Mucosa of rectum (tissue), 2 donors: ENCODE data around the gene PLA2R1.

Source experiments
- H3K27ac ChIP-seq, 2 donors: one replicate each; pipeline ENCODE4 v1.7.0; 2013; ENCODE audit warnings: inconsistent platforms in 2 of 2, low read depth in 2 of 2, low read length in 2 of 2
- H3K27me3 ChIP-seq, 2 donors: one replicate each; pipeline ENCODE4 v1.7.0; 2013; ENCODE audit warnings: low read length in 2 of 2; ENCODE audit not compliant: control insufficient read depth in 2 of 2, insufficient read depth in 2 of 2
- H3K36me3 ChIP-seq, 2 donors: one replicate each; pipeline ENCODE4 v1.7.0; 2013; ENCODE audit warnings: low read length in 2 of 2; ENCODE audit not compliant: control insufficient read depth in 2 of 2, insufficient read depth in 2 of 2
- H3K4me1 ChIP-seq, 2 donors: one replicate each; pipeline ENCODE4 v1.7.0; 2013; ENCODE audit warnings: low read length in 2 of 2, mild to moderate bottlenecking in 1 of 2; ENCODE audit not compliant: control insufficient read depth in 2 of 2, insufficient read depth in 2 of 2
- H3K4me3 ChIP-seq, 2 donors: one replicate each; pipeline ENCODE4 v1.7.0; 2013; ENCODE audit warnings: low read length in 2 of 2
- H3K9ac ChIP-seq, 2 donors: one replicate each; pipeline ENCODE4 v1.7.0; 2013; ENCODE audit warnings: low read length in 2 of 2, low read depth in 1 of 2, mild to moderate bottlenecking in 1 of 2
- H3K9me3 ChIP-seq, 2 donors: one replicate each; pipeline ENCODE4 v1.7.0; 2013; ENCODE audit warnings: low read length in 2 of 2; ENCODE audit not compliant: control insufficient read depth in 2 of 2
- donor health status: healthy.
- donor health status: Normal muscosa, but diverticular disease.

Gene PLA2R1

GRCh38 chr2:160091381-160091780 lies 29.0 kb upstream of the PLA2R1 start:
- Histone ChIP-seq H3K36me3 (no peaks in the 10 kb centered on the region), H3K4me1 (no peaks in the 10 kb centered on the region), H3K9me3 (peaks cover 13 to 22% of the 10 kb centered on the region in 2 donors), H3K9ac (no peak overlapping the region), H3K4me3 (no peak overlapping the region), H3K27me3 (no peaks in the 10 kb centered on the region), H3K27ac (no peak overlapping the region)

- Histone ChIP-seq H3K27ac (no peak overlapping the region), H3K9me3 (peaks cover 16 to 27% of the 10 kb centered on the region in 2 donors), H3K9ac (no peak overlapping the region), H3K4me1 (no peaks in the 10 kb centered on the region), H3K36me3 (no peaks in the 10 kb centered on the region), H3K4me3 (no peak overlapping the region), H3K27me3 (no peaks in the 10 kb centered on the region)
Measured at GRCh38 chr2:160087854-160088745, 25.7 kb upstream of the PLA2R1 start.

- no peak overlapping the region for H3K9ac ChIP-seq
- no peaks in the 10 kb centered on the region for H3K4me1 ChIP-seq
- no peak overlapping the region for H3K4me3 ChIP-seq
- H3K27ac ChIP-seq: no peak overlapping the region
- H3K36me3 ChIP-seq: no peaks in the 10 kb centered on the region
- H3K27me3 ChIP-seq: no peaks in the 10 kb centered on the region
- peaks cover 16 to 26% of the 10 kb centered on the region in 2 donors for H3K9me3 ChIP-seq
Measured at GRCh38 chr2:160085662-160086061, 23.2 kb upstream of the PLA2R1 start.

GRCh38 chr2:160077912-160078810 lies 15.7 kb upstream of the PLA2R1 start:
- no peaks in the 10 kb centered on the region for H3K27me3 ChIP-seq
- peak overlapping the region in 1 of 2 donors; percentile 8 for H3K4me3 ChIP-seq
- H3K36me3 ChIP-seq: no peaks in the 10 kb centered on the region
- no peak overlapping the region for H3K9ac ChIP-seq
- H3K27ac ChIP-seq: peak overlapping the region; percentile 64 to 73
- no peaks in the 10 kb centered on the region for H3K9me3 ChIP-seq
- H3K4me1 ChIP-seq: peaks cover 18 to 40% of the 10 kb centered on the region in 2 donors

GRCh38 chr2:160076914-160077313 lies 14.5 kb upstream of the PLA2R1 start:
- H3K9me3 ChIP-seq: no peaks in the 10 kb centered on the region
- H3K27ac ChIP-seq: peak overlapping the region; percentile 64 to 73
- H3K9ac ChIP-seq: no peak overlapping the region
- H3K27me3 ChIP-seq: no peaks in the 10 kb centered on the region
- no peaks in the 10 kb centered on the region for H3K36me3 ChIP-seq
- no peak overlapping the region for H3K4me3 ChIP-seq
- H3K4me1 ChIP-seq: peaks cover 18 to 40% of the 10 kb centered on the region in 2 donors

- Histone ChIP-seq H3K9ac (no peak overlapping the region), H3K4me3 (no peak overlapping the region), H3K36me3 (no peaks in the 10 kb centered on the region)
Measured at GRCh38 chr2:160076241-160076640, 13.8 kb upstream of the PLA2R1 start.

GRCh38 chr2:160075171-160075570 lies 12.8 kb upstream of the PLA2R1 start:
- H3K4me1 ChIP-seq: peaks cover 18 to 40% of the 10 kb centered on the region in 2 donors
- H3K9me3 ChIP-seq: no peaks in the 10 kb centered on the region
- H3K4me3 ChIP-seq: no peak overlapping the region
- no peak overlapping the region for H3K9ac ChIP-seq
- no peaks in the 10 kb centered on the region for H3K36me3 ChIP-seq
- H3K27ac ChIP-seq: no peak overlapping the region
- H3K27me3 ChIP-seq: no peaks in the 10 kb centered on the region

More at GRCh38 chr2:160076241-160076640, 13.8 kb upstream of the PLA2R1 start:
- H3K27me3 ChIP-seq: no peaks in the 10 kb centered on the region
- no peaks in the 10 kb centered on the region for H3K9me3 ChIP-seq
- peaks cover 18 to 40% of the 10 kb centered on the region in 2 donors for H3K4me1 ChIP-seq
- H3K27ac ChIP-seq: no peak overlapping the region

- no peaks in the 10 kb centered on the region for H3K9me3 ChIP-seq
- no peak overlapping the region for H3K27ac ChIP-seq
- H3K4me3 ChIP-seq: no peak overlapping the region
- H3K36me3 ChIP-seq: no peaks in the 10 kb centered on the region
- no peaks in the 10 kb centered on the region for H3K27me3 ChIP-seq
- H3K9ac ChIP-seq: no peak overlapping the region
- peaks cover 18 to 33% of the 10 kb centered on the region in 2 donors for H3K4me1 ChIP-seq
Measured at GRCh38 chr2:160073284-160073888, 11.0 kb upstream of the PLA2R1 start.

- Histone ChIP-seq H3K9me3 (no peaks in the 10 kb centered on the region), H3K27me3 (no peaks in the 10 kb centered on the region), H3K4me1 (peaks cover 2 to 5% of the 10 kb centered on the region in 2 donors), H3K9ac (no peak overlapping the region), H3K4me3 (no peak overlapping the region), H3K27ac (no peak overlapping the region), H3K36me3 (no peaks in the 10 kb centered on the region)
Measured at GRCh38 chr2:160068906-160069305, 6.5 kb upstream of the PLA2R1 start.
